NCI-H446 (cell line): ENCODE results near the gene OR4M1.
"Not testable (repeated sequence)": the region's sequence is repeated elsewhere in the genome, so short reads cannot be mapped to it uniquely, and the experiment has no call there.

Source experiments
- DNase-seq, 2 experiments: peaks; one replicate each; lab custom pipeline; 2025; lab: John Stamatoyannopoulos, UW

Gene OR4M1

DNA sequence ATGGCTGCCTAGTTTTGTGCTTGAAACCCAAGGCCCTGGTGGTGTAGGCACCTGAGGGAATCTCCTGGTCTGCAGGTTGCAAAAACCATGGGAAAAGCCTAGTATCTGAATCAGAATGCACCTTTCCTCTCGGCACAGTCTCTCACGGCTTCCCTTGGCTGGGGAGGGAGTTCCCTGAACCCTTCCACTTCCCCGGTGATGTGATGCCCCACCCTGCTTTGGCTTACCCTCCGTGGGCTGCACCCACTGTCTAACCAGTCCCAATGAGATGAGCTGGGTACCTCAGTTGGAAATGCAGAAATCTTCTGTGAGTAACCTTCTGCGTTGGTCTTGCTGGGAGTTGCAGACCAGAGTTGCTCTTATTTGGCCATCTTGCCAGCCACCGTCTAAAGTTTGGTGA lies 47.7 kb downstream of the OR4M1 start:
- DNase-seq = not testable (repeated sequence)

GRCh38 chr14:19823178-19823577 lies 49.9 kb downstream of the OR4M1 start:
- DNase-seq = no peak

DNA sequence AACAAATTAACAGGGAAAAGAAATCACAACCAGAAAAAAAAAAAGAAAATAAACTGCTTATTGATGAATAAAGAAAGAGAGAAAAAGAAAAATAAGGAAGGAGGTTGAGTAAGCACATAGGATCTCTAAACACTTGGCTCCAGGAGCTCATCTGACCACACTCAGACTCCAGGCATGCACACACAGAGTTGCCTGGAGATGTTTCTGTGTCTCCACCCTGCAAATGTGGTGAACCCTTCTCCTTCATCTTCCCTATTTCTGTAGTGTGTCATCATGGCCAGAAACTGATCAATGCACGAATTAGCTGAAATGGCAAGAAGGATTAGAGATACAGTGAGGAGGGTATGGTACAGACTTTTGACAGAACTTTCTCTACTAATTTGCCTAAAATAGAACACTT lies 50.5 kb downstream of the OR4M1 start:
- no peak for DNase-seq

DNA sequence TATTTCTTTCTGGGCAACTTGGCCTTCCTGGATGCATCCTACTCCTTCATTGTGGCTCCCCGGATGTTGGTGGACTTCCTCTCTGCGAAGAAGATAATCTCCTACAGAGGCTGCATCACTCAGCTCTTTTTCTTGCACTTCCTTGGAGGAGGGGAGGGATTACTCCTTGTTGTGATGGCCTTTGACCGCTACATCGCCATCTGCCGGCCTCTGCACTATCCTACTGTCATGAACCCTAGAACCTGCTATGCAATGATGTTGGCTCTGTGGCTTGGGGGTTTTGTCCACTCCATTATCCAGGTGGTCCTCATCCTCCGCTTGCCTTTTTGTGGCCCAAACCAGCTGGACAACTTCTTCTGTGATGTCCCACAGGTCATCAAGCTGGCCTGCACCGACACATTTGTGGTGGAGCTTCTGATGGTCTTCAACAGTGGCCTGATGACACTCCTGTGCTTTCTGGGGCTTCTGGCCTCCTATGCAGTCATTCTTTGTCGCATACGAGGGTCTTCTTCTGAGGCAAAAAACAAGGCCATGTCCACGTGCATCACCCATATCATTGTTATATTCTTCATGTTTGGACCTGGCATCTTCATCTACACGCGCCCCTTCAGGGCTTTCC lies 54.4 kb downstream of the OR4M1 start:
- not testable (repeated sequence) for DNase-seq

GRCh38 chr14:19828314-19828713 lies 55.0 kb downstream of the OR4M1 start:
- DNase-seq = no peak
